Uterus (tissue), 2 donors: ENCODE data around the gene RMDN3.

Source experiments
- POLR2A ChIP-seq, 2 donors: fragments of 450-650 bp; IDR thresholded peaks; one replicate each; pipeline ENCODE4 v1.6.1; 2016; ENCODE audit warnings: antibody characterized with exemption in 2 of 2, mild to moderate bottlenecking in 1 of 2, moderate library complexity in 1 of 2
- TF ChIP-seq, protein P1 (sequence below), 4 experiments: fragments of 200-600 bp in 2 of 4; fragments of 450-650 bp in 2 of 4; sonication (generic) in 2 of 4; IDR thresholded peaks; one replicate each; pipeline ENCODE4 v1.5.1; 2016 to 2019; ENCODE audit warnings: antibody characterized with exemption in 4 of 4, mild to moderate bottlenecking in 2 of 4, moderate library complexity in 1 of 4

DNA sequence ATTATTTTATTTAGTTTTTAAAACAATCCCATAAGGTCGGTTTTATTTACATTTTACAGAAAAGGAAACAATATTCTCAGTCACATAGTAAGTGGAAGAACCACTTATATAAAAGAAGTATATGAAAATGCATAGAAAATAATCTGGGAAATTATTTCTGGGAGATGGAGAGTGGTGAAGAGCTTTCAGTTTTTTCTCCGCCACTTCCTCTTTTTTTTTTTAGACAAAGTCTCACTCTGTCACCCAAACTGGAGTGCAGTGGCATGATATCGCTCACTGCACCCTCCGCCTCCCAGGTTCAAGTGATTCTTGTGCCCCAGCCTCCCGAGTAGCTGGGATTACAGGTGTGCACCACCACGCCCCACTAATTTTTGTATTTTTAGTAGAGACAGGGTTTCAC, 38.9 kb downstream of the RMDN3 start:
- TF ChIP-seq, protein P1, sequence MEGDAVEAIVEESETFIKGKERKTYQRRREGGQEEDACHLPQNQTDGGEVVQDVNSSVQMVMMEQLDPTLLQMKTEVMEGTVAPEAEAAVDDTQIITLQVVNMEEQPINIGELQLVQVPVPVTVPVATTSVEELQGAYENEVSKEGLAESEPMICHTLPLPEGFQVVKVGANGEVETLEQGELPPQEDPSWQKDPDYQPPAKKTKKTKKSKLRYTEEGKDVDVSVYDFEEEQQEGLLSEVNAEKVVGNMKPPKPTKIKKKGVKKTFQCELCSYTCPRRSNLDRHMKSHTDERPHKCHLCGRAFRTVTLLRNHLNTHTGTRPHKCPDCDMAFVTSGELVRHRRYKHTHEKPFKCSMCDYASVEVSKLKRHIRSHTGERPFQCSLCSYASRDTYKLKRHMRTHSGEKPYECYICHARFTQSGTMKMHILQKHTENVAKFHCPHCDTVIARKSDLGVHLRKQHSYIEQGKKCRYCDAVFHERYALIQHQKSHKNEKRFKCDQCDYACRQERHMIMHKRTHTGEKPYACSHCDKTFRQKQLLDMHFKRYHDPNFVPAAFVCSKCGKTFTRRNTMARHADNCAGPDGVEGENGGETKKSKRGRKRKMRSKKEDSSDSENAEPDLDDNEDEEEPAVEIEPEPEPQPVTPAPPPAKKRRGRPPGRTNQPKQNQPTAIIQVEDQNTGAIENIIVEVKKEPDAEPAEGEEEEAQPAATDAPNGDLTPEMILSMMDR (IDR thresholded peaks at IDR 0.05): no peak
- TF ChIP-seq POLR2A (IDR thresholded peaks at IDR 0.05): no peak
